Left ventricle myocardium inferior (tissue), 1 donor: Measurements from ENCODE around the gene NR2F6. TPM values are rescaled to one million over a fixed set of nuclear protein-coding genes. Genes with fewer than 3 reads are reported as not detected.

Source experiments
- DNase-seq: peaks from one replicate; pipeline ENCODE4 v3.0.0-alpha.2; 2020
- H3K27ac ChIP-seq: fragments of 200-600 bp; replicated peaks from 2 replicates; pipeline ENCODE4 v1.8.0; 2021
- H3K27me3 ChIP-seq: fragments of 200-600 bp; 2 replicates; pipeline ENCODE4 v1.8.0; 2021; ENCODE audit warnings: low read depth
- H3K36me3 ChIP-seq: fragments of 200-600 bp; 2 replicates; pipeline ENCODE4 v1.8.0; 2021
- H3K4me1 ChIP-seq: fragments of 200-600 bp; 2 replicates; pipeline ENCODE4 v1.8.0; 2021
- H3K4me3 ChIP-seq: fragments of 200-600 bp; 2 replicates; pipeline ENCODE4 v1.8.0; 2021; ENCODE audit warnings: mild to moderate bottlenecking, moderate library complexity
- H3K9me3 ChIP-seq: fragments of 200-600 bp; replicated peaks from 2 replicates; pipeline ENCODE4 v1.8.0; 2021
- intact Hi-C: fragments of 100-400 bp; cut with micrococcal nuclease; formaldehyde crosslinking; loops from one replicate; pipeline ENCODE4 v1.11.0; 2022
- total RNA-seq: library from RNA; stranded (reverse); fragmentation: NEBNext Ultra II Directional; extraction: Animal tissue kit (Norgen Biotek cat#: 25700); gene quantifications from one replicate; pipeline ENCODE4 v1.2.1, GENCODE V29; 2021
- TF ChIP-seq, protein P1 (sequence below): fragments of 200-600 bp; IDR thresholded peaks from 2 replicates; pipeline ENCODE4 v1.8.0; 2021; ENCODE audit warnings: antibody characterized with exemption, mild to moderate bottlenecking, borderline replicate concordance
- donor health status: DM: no; HTN: yes; CAD: no; lungs with severe emphysema.

Gene NR2F6
- total RNA-seq, 1 donor from 2014 or later = 60.1 TPM

DNA sequence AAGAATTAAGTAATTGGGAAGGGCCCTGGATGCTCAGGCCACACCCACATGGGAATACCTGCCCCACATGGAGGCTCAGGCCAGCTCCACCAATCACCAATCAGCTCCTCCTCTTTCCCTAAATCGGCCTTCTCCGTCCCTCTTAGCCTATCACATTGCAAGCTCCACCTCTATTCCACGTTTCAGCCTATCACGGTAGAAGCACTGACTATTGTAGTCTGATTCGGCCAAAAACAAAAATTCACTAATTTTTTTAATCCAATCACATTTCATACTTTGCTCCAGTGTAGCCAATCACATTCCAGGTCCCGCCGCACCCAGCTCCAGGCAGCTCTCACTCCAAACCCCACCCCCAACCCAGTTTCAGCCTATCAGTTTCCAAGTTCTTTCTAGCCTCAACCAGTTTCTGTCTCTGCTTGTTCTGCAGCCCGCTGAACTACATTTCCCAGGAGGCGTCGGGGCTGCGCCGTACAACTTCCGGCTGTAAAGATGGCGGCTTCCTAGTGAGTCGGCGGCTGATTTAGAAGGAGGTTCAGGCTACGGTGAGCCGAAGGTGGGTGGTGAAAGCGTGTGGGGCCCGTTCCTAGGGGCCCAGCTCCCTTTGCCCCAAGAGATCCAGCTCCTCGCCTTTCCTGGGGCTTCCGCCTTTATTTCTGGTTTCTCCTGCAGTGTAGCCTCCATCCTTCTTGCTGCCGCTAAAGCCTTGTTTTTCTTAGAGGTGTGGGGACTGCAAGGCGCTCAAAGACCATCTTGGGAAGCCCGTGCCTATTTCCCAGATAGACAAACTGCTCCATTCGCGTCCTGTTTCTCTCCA lies 21.5 kb upstream of the NR2F6 start, which contains the start of gene BABAM1:
Gene BABAM1, plus strand, starts transcription at position 469 of the 814 bp plus-strand sequence. CDS start 1,364 bp downstream, outside the sequence.
- H3K36me3 ChIP-seq = peaks cover 35% of the 10 kb centered on the region
- TF ChIP-seq, protein P1, sequence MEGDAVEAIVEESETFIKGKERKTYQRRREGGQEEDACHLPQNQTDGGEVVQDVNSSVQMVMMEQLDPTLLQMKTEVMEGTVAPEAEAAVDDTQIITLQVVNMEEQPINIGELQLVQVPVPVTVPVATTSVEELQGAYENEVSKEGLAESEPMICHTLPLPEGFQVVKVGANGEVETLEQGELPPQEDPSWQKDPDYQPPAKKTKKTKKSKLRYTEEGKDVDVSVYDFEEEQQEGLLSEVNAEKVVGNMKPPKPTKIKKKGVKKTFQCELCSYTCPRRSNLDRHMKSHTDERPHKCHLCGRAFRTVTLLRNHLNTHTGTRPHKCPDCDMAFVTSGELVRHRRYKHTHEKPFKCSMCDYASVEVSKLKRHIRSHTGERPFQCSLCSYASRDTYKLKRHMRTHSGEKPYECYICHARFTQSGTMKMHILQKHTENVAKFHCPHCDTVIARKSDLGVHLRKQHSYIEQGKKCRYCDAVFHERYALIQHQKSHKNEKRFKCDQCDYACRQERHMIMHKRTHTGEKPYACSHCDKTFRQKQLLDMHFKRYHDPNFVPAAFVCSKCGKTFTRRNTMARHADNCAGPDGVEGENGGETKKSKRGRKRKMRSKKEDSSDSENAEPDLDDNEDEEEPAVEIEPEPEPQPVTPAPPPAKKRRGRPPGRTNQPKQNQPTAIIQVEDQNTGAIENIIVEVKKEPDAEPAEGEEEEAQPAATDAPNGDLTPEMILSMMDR = no peak
- intact Hi-C loops = no loop called here
- H3K4me1 ChIP-seq = peaks cover 29% of the 10 kb centered on the region
- H3K27me3 ChIP-seq = no peaks in the 10 kb centered on the region
- DNase-seq = peak; percentile 94
- H3K4me3 ChIP-seq = peak within 1 kb of the TSS; percentile 96
- no peaks in the 10 kb centered on the region for H3K9me3 ChIP-seq
- peak within 1 kb of the TSS; percentile 90 for H3K27ac ChIP-seq

DNA sequence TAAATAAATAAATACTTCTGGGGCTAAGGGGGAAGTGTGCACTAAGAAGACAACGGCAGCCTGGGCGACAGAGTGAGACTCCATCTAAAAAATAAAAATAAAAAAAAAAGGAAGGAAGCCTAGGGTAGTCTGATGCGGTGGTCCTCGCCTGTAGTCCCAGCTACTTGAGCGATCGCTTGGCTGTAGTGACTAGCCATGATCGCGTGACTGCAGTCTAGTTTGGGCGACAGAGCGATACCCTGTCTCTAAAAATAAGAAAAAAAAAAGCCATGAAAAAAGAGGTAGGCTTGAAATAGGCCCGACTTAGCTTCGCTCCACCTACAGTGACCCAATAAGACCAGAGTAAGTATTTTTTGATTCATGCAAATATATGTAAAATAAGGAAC lies 20.9 kb upstream of the NR2F6 start:
- peak overlapping the region; percentile 90 for H3K27ac ChIP-seq
- TF ChIP-seq, protein P1 = no peak

DNA sequence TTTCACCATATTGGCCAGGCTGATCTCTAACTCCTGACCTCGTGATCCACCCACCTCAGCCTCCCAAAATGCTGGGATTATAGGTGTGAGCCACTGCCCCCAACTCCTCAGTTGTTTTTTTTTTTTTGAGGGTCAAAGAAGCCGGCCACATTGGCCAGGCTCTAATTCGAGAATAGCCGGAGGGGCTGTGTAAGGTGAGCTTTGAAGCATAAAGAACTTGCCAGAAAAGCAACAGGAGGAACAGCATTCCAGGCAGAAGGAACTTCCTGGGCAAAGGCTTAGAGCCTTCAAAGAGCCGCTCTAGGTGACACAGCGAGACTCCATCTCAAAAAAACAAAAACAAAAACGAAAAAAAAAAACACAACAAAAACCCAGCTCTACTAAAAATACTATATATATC lies 20.3 kb upstream of the NR2F6 start:
- Histone ChIP-seq H3K4me3 (no peak overlapping the region), H3K27ac (peak overlapping the region; percentile 90), H3K9me3 (no peaks in the 10 kb centered on the region), H3K27me3 (no peaks in the 10 kb centered on the region), H3K36me3 (peaks cover 24% of the 10 kb centered on the region), H3K4me1 (peaks cover 36% of the 10 kb centered on the region)
- intact Hi-C loops = no loop called here
- DNase-seq = no peak
- TF ChIP-seq, protein P1 = no peak

More for the DNA sequence above, 20.9 kb upstream of the NR2F6 start:
- Histone ChIP-seq H3K27me3 (no peaks in the 10 kb centered on the region), H3K36me3 (peaks cover 29% of the 10 kb centered on the region), H3K4me3 (peak overlapping the region; percentile 96), H3K4me1 (peaks cover 34% of the 10 kb centered on the region), H3K9me3 (no peaks in the 10 kb centered on the region)
- intact Hi-C loops = no loop called here
- no peak for DNase-seq

DNA sequence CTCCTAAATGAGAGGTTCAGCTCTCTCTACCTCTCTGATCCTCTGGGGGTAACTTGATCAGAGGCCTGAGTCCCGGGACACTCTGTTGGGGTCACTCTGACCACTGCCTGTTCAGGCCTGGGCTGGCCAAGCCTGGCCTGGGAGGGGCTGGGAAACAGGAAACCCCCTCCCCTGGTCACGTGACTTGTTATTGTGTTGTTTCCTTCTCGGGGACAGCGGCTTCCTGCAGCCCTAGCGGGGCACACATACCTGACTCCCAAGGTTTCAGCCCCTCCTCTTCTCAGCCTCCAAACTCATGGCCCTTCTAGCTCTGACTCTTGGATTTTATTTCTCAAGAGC lies 18.9 kb upstream of the NR2F6 start, which contains the start of gene USHBP1:
Gene USHBP1, minus strand, starts transcription at position 105 of the 339 bp plus-strand sequence. CDS start 446 bp downstream, outside the sequence.
- Histone ChIP-seq H3K4me3 (peak within 1 kb of the TSS; percentile 71), H3K4me1 (peaks cover 36% of the 10 kb centered on the region), H3K36me3 (peaks cover 14% of the 10 kb centered on the region), H3K27me3 (no peaks in the 10 kb centered on the region), H3K27ac (peak within 1 kb of the TSS; percentile 90), H3K9me3 (peaks cover 5% of the 10 kb centered on the region)
- TF ChIP-seq, protein P1 = no peak
- DNase-seq = peak; percentile 52
- intact Hi-C loops = no loop called here

DNA sequence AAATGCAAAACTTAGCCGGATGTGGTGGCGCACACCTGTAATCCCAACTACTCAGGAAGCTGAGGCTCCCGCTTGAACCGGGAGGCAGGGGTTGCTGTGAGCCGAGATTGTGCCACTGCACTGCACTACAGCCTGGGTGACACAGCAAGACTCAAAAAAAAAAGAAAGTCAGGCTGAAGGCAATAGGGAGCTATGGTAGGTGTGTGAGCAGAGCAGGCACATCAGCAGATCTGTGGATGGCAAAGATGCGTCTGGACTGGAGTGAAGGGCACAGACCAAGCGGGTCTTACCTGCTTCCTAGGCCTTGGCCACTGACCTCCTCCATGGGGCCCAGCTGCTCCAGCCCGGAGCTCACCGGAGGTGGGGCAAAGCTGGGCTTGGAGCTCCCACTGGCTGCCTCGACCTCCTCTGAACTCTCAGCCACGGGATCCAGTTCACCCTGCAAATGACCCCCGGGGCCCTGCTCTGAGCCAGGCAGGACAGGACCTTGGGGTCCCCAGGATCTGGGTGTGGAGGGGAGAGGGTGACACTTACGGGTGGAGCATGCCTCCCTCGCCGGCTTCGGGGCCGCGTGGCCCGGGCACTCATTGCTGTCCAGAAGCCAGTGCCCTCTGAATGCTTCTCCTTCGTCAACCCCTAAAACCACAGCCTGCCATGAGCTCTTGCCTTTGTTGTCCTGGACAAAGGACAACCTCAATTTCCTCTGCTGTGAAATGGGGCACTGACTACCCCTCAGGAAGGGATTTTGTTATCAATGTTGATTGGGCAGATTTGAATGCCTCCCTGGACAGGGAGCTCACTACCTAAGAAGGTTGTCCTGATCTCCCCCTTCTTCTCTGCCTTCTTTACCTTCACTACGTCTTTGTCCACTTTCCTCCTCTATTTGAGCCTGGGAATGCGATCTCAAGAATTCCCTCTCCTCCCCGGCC lies 18.3 kb upstream of the NR2F6 start:
- Histone ChIP-seq H3K27ac (peak overlapping the region; percentile 90), H3K27me3 (no peaks in the 10 kb centered on the region), H3K4me1 (peaks cover 36% of the 10 kb centered on the region), H3K9me3 (peaks cover 12% of the 10 kb centered on the region), H3K4me3 (peak overlapping the region; percentile 71), H3K36me3 (peaks cover 12% of the 10 kb centered on the region)
- intact Hi-C loops = no loop called here
- no peak for DNase-seq
- TF ChIP-seq, protein P1 = no peak
